Stimulated activated CD8-positive, alpha-beta memory T cell treated with anti-CD3 and anti-CD28 coated beads, Interleukin-15, amount 100 ng/mL, for 24 hours (primary cell): ENCODE data around the gene RAB8A.
"Not testable (repeated sequence)": the region's sequence is repeated elsewhere in the genome, so short reads cannot be mapped to it uniquely, and the experiment has no call there.

Source experiments
- DNase-seq: peaks from one replicate; pipeline ENCODE4 v3.0.0-alpha.2; 2020; ENCODE audit warnings: low read depth

RAB8A gene

DNA sequence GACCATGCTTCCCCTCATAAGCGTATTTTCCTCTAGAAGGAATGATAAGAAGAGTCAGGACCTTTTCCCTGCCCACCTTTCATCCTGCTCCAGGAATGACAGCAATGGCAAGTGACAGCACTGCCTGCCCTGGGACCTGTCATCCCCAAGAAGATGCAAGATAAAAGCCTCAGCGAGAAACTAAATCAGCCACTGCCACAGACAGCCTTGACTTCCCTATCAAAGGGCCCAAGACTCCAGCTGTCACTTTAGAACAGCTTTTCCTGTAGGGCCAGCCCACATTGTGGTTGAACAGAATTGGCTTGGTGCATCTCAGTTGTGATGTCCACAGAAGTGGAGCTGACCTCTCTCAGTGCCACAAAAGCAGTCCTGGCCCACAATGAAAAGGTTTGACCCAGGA, 1.1 kb downstream of the RAB8A start:
- no peak for DNase-seq

DNA sequence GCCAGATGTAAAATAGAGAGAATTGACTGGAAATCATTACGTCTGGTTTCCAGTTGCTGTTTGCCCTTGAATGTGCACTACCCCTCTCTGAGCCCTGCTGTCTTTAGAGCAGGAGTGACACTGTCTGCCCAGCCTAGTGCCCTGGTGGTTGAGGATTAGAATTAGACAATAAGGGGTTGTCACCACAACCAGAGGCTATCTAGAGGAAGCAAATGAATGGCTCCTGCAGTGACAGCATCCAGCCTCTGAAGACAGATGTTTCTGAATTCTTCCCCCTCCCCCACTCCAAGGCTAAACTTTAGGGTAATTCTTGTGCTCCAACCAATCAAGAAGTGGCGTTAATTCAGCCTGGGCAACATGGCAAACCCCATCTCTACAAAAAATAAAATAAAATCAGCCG, 2.0 kb downstream of the RAB8A start:
- no peak for DNase-seq

DNA sequence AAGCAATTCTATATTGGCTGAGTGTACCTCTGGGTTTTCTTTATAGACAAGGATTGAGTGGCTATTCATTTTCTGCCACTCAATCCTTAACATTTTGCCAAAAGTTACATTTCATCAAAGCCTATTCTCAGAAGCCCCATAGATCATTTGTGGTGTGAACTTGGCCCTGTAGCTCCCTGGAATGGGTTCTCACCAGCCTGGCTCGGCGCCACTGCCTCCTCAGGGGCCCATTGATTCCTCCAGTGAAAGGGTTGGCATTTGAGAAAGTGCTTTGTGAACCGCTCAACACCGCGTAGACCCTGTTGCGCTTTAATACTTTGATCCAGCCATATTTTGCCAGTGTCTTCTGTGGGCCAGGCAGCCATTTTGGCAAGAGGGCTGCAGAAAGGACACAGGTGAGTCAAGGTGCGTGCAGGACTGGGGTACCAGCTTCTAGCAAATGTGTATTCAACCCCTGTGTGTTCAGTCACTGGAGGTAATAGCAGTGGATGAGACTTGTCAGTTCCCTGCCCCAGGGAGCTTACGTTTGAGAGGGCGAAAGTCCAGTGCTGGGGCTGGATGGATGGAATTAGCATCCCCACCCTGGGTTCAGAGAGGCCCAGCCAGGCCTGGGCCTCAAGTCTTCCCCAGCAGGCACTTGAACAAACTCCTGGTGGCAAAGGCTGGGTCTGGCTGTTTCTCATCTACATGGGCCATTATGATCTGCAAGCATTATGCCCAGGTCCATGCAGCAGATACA, 3.8 kb downstream of the RAB8A start:
- DNase-seq, result no peak

DNA sequence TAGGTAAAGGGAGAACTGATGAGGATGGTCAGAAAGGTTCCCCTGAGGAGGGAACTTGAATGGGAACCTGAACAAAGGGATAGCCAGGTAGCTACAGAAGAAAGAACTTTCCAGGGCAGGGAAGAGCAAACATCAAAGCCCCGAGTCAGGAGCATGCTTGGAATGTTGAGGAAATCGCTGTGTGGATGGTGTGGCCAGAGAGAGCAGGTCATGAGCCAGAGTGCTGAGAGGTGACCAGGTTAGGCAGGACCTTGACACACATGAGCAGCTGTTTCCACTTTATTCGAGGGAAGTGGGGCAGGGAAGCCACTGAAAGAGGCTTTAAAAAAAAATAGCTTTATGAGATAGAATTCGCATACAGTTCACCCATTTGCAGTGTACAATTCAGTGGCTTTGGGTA, 4.4 kb downstream of the RAB8A start:
- no peak for DNase-seq

DNA sequence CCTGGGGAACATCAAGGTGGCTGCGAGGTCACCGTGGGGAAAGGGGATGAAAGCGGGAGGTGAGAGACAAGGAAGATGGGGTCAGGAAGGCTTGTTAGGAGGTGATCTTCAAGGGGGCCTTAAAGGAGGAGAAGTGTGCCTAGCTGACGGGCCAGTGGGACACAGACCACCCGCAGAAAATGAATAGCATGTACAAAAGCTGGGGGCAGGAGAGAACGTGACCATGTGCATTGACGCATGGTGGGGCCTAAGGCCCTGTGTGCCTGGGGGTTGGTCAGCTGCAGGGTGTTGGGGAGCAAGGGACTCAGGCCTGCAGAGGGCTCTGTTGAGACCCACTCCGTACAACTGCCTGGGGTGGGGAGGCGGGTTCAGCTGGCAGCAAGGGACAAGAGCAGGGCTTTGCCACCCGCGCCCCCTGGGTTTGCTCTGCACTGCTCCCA, 5.9 kb downstream of the RAB8A start:
- DNase-seq, result no peak

DNA sequence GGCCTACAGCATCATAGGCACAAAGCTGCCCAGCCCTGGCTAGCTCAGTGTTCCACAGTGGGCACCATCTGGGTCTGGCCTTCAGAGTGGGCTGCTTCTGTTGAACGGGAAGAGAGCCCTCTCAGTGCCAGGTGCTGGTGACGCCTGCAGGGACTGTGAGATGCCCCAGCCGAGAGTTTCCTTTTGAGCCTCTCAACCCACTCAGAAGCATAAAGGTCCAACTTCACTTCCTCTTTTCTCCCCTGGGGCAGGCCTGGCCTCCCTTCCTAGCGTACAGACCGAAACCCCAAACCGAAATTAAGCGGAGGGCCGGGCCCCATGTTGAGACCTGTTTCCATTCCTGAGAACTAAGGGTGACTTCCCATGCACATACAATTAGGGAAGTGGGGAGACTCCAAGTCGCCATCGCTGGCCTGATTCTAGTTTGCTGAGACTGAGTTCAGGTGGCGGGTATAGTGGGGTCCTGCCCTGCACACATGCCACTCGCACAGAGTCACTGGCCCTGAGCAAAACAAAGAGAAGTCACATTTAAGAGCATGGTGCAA, 6.9 kb downstream of the RAB8A start:
- DNase-seq, result no peak

DNA sequence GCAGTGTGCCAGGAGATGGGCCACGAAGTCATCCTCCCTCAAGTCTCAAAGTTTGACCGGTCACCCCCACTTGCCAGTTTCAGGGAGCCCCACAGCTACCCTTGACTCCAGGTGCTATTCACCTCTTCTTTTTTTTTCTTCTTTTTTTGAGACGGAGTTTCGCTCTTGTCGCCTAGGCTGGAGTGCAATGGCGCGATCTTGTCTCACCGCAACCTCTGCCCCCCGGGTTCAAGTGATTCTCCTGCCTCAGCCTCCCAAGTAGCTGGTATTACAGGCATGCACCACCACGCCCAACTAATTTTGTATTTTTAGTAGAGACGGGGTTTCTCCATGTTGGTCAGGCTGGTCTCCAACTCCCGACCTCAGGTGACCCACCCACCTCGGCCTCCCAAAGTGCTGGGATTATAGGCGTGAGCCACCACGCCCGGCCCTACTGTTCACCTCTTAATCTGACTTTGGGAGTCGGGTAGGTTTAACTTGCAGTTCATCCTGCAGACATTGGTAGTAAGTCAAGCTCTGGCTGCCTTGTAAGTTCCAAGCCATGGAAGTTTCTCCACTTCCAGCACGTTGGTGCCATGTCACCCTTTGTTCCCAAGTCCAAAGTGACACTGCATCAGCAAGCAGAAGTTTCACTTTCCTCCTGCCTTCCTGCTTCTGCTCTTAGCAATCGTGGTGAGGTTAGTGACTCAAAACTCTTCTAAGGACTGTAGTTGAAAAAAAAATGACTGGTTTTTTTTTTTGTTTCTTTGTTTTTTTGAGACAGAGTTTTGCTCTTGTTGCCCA, 7.6 kb downstream of the RAB8A start:
- not testable (repeated sequence) for DNase-seq

DNA sequence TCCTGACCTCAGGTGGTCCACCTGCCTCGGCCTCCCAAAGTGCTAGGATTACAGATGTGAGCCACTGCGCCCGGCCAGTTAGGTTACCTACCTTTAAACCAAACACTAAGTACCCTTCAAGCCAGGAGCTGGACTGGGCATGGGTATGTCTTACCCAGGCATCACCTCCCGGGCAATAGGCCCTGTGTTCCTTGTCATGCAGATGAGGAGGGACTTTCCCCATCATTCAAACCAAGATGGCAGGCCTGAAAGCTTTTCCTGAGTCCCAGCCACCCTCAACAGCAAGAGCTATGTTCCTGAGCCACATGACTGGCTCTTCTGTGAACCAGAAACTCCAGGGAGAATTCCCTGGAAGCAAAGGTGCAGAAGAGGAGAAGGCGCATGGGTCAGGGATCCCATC, 9.5 kb downstream of the RAB8A start:
- no peak for DNase-seq

DNA sequence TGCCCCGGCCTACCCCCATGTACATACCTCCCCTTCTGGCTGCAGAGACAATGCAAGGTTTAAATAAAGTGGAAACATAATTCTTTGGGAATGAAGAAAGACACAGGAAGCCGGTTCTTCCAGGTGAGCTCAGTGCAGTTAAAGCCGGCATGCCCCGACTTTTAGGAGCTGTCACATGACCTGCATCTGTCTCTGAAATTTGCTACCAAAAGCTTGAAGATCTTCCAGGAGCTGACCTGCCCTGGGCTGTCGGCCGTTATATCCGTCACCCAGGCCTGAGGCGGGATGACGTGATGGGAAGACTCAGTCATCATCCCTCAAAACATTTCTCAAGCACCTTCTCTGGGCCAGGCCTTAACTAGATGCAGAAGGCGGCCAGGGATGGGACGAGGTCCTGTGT, 10.3 kb downstream of the RAB8A start:
- no peak for DNase-seq

DNA sequence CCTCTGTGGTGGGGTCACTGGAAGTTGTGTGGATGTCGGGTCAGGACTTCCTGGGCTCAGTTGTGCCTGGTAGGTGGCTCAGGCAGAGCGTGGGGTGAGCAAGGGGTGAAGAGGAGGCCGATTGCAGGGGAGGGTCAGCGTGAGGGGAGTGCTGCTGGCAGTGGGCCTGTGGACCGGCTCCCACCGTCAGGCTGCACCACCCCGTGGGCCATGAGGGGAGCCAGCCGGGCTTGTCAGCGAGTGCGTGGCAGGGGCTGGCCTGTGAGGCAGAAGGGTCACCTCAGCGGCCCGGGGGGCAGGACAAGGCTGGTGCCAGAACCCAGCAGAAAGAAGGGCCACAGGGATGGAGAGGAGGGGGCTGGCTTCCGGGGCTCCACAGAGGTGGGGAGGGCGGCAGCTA, 13.3 kb downstream of the RAB8A start:
- DNase-seq, result no peak

DNA sequence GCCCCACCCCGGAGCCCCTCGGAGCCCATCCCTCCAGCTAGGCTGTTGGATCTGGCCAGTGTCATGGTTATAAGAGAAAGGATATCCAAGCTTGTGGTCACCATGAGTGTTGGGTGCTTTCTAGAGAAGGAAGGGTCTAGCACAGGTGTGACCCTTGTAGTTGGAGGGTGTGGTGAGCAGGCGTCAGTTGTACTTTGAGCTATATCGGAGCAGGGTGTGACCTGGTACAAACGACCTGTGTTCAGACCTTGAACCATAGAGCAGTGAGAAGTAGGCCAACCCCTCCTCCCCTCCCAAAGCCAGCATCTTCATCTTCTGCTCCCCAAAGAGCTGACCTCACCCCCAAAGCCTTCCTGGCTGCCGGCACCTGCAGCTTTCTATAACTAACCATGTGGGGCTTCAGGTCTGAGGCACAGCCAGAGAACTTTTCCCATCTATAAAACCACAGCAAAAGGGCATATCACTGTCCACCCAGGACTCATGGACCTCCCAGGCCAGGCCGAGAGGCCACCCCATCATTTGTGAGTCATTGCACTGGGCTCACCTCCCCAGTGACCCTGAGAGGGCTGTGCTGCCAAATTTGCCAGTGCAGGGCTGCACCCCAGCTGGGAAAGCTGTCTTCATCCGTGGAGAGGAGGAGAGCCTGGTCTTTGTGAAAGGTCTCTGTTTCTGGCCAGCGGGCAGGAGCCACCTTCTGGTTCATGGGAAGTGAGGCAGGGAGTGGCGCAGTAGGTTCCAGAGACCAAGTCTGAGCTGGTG, 14.2 kb downstream of the RAB8A start:
- no peak for DNase-seq

DNA sequence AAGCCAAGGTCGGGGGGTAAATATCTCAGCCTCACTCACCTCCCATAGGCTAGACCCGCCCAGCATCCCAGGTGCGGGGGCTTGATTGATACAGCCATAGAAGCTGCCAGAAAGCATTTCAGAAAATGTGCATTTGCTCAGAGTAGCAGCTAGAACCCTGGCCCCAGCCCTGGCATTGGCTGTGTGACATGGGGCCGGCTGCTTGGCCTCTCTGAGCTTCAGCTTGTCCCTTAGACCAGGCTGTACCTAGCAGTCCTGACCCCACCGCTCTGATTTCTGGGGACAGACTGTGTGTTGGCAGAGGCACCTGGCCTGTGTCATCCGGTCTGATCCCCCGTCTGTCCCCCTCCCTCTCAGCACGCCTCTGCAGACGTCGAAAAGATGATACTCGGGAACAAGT, 15.4 kb downstream of the RAB8A start:
- DNase-seq, result no peak

DNA sequence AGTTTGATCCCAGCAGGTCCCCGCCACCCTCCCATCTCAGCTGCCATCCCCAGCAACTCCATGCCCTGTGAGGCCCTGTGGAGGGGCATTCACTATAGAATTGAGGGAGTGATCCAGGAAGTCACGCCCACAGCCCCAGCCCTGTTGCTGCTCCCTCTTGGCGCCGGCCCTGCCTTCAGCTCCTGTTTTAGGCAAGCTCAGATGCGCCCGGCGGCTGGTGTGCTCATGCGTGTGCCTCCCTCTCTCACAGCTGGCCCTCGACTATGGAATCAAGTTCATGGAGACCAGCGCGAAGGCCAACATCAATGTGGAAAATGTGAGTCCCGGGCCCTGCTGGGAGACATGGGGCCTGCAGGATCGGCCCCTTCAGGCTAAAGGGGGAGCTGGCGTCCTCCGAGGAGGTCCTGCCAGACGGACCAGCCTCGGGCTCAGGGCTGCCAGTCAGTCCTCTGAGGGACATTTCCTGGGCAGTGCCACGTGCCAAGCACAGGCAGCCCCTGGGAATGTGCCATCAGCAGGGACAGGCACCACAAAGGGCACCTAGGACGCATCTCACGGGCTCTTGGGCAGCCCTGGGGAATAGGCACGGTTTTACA, 16.2 kb downstream of the RAB8A start:
- DNase-seq, result no peak

DNA sequence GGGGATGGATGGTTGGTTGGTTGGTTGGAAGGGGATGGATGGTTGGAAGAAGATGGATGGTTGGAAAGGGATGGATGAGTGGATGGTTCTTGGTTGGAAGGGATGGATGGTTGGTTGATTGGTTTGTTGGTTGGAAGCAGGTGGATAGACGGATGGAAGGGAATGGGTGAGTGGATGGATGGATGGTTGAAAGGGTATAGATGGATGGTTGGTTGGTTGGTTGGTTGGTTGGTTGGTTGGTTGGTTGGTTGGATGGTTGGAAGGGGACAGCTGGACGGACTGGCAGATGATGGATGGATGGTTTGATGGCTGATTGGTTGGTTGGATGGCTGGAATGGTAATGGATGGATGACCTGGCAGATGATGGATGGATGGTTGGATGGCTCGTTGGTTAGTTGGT, 20.0 kb downstream of the RAB8A start:
- no peak for DNase-seq

DNA sequence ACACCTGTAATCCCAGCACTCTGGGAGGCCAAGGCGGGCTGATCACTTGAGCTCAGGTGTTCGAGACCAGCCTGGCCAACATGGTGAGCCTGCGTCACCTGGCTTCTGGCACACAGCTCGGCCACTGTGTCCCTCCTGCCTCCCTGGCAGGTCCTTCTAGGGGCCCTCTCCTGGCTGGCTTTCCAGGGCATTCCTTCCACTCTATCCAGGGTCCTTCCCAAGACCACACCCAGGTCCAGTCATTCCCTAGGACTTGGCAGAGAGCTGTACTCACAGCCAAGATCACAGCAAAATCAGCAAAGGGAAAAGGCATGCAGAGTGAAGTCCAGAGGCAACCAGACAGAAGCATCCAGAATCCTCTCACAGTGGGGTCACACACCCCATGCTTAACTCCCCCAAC, 22.1 kb downstream of the RAB8A start:
- DNase-seq, result no peak

DNA sequence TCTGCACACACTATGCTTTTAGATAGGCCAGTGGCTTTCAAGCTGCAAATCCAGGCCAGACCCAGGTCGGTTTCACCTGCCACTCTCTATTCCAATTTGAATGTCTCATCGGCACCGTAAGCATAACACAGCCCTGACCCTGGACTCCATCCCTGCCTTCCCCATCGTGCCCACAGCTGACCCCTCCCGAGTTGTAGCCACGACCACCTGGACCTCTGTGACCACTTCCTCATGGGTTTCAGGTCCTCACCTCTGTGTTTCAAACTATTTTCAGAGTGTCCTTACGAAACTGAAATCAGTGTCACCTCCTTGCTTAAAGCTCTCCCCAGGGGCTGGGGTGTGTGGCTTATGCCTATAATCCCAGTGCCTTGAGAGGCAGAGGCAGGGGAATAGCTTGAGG, 22.8 kb downstream of the RAB8A start:
- no peak for DNase-seq

DNA sequence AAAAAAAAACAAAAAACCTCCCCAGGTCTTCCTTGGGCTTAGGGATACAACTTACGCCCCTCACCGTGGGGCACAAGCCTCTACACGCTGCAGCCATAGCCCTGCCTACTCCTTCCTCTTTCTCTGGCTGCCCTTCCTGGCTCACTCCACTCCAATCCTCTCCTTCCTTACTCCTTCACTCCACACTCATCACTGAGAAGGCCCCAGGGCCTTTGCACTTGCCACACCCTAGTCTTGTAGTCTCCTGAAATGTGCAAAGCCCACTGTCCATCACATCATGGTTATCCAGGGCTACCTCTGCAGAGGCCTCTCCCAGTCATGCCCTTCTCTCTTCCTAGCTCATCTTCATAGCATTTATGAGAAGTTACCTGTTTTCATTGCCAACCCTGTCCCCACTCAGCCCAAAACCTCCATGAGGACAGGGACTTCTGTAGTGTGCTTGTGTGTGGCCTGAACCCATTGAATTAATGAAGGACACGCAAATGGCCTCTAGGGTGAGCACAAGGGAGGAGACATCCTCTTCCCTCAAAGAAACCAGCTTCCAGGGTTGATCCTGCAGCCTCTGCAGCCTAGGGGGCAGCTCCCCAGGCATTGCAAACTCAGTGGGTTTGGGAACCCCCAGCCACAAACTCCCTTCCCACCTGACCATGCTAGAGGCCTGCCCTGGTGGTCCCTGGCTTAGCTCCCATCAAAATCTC, 23.9 kb downstream of the RAB8A start:
- DNase-seq, result no peak

DNA sequence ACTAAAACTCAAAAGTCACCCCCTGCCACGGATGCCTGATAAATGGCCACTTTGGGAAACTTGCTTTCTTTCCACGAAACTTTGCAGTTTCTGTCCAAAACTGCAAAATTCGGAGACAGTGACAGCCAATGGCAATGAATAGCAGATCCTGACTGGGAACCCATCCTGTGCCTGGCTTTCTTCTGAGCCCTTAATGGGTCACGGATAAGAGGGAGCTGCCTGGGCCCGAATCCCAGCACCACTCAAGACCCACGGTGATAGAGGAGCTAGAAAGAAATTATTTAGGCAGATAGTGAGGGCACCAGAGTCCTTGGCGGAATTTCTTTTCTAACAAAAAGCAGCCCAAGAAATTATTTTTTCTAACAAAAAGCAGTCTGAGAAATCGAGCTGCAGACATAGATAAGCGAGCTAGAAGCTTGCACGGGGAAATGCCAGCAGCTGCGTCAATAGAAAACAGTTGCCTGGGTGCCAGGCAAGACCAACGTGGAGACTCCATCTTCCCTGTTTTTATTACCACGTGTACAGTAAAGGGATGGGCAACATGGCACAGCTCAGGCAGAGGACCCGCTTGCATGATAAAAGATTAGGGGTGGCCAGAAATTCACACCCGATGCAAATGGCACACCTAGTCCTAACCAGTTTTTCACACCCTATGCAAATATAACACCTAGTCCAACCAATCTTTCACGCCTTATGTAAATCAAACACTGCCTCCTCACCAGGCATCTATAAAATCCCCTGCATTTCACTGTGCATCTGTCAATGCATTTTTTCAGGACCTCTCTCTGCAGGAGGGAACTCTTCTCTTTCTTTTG, 24.7 kb downstream of the RAB8A start:
- no peak for DNase-seq

DNA sequence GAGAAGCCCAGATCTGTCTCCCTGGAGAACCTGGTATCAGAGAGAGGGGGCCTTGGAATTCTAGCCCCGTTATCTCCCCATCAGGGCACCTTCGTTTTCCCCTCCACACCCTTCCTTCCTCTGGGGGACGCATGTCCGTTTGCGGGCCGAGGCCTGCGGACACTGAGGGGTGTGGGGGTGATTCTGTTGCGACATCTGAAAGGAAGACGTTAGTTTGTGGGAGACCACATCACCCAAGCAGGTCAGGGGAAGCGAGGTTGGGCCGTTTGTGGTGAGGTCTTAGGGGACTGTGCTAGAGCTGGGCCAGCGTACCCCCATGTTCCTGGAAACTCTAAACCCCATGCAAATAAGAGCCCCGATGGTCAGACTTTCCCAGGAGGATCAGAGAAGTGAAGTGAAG, 28.1 kb downstream of the RAB8A start:
- DNase-seq, result no peak

DNA sequence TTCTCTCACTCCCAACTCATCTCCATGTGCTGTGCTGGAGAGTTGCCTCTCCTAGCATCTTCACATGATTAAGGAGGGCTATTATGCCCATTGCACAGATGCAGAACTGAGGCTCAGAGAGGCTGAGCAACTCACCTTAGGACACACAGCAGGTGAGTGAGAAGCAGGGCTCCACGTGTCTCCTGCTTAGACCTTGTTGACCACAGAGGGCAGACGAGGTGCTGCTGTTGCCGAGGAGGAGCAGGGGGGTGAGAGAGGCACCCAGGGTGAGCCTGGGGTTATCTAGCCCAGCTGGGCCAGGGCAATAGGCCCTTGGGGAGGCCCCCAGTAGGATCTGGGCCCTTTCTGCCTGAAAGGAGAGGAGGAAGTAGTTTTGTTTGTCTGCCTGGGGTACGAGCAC, 29.4 kb downstream of the RAB8A start:
- DNase-seq, result no peak
